ENCODE data around the gene PI4KA. TPM values are rescaled to one million over a fixed set of nuclear protein-coding genes. Genes with fewer than 3 reads are reported as not detected.
"Not testable (repeated sequence)": the region's sequence is repeated elsewhere in the genome, so short reads cannot be mapped to it uniquely, and the experiment has no call there.

The PI4KA gene
- total RNA-seq, 1 donor from 2014 or later, result 20.4 TPM

GRCh38 chr22:20897737-20898136, 39.1 kb upstream of the PI4KA start:
- H3K9me3 ChIP-seq (ENCODE audit: control insufficient read depth in 3 of 3, low read length in 3 of 3); H3K27ac ChIP-seq (ENCODE audit: low read depth, low read length); H3K4me1 ChIP-seq (ENCODE audit: control insufficient read depth in 3 of 3, insufficient read depth in 3 of 3, low read length in 3 of 3); H3K9ac ChIP-seq (ENCODE audit: low read depth in 1 of 3, low read length in 3 of 3); H3K36me3 ChIP-seq (ENCODE audit: control insufficient read depth in 3 of 3, insufficient read depth in 3 of 3, low read length in 3 of 3); H3K4me3 ChIP-seq (ENCODE audit: low read length in 3 of 3); H3K27me3 ChIP-seq (ENCODE audit: control insufficient read depth in 3 of 3, insufficient read depth in 3 of 3, low read length in 3 of 3): not testable (repeated sequence)

GRCh38 chr22:20890975-20891374, 32.4 kb upstream of the PI4KA start:
- no peaks in the 10 kb centered on the region for H3K27me3 ChIP-seq (ENCODE audit: control insufficient read depth in 3 of 3, insufficient read depth in 3 of 3, low read length in 3 of 3)
- no peaks in the 10 kb centered on the region for H3K9me3 ChIP-seq (ENCODE audit: control insufficient read depth in 3 of 3, low read length in 3 of 3)
- no peak overlapping the region for H3K9ac ChIP-seq (ENCODE audit: low read depth in 1 of 3, low read length in 3 of 3)
- peaks cover 19 to 29% (median 27%) of the 10 kb centered on the region in 3 donors for H3K36me3 ChIP-seq (ENCODE audit: control insufficient read depth in 3 of 3, insufficient read depth in 3 of 3, low read length in 3 of 3)
- no peak overlapping the region for H3K27ac ChIP-seq (ENCODE audit: low read depth, low read length)
- H3K4me1 ChIP-seq (ENCODE audit: control insufficient read depth in 3 of 3, insufficient read depth in 3 of 3, low read length in 3 of 3), result no peaks in the 10 kb centered on the region
- H3K4me3 ChIP-seq (ENCODE audit: low read length in 3 of 3), result no peak overlapping the region

- H3K36me3 ChIP-seq (ENCODE audit: control insufficient read depth in 3 of 3, insufficient read depth in 3 of 3, low read length in 3 of 3), result peaks cover 22 to 30% (median 27%) of the 10 kb centered on the region in 3 donors
- H3K9me3 ChIP-seq (ENCODE audit: control insufficient read depth in 3 of 3, low read length in 3 of 3), result no peaks in the 10 kb centered on the region
- H3K4me3 ChIP-seq (ENCODE audit: low read length in 3 of 3), result no peak overlapping the region
Measured at GRCh38 chr22:20889904-20890540, 31.4 kb upstream of the PI4KA start.

GRCh38 chr22:20889025-20889704, 30.6 kb upstream of the PI4KA start:
- Histone ChIP-seq H3K9ac (ENCODE audit: low read depth in 1 of 3, low read length in 3 of 3) (no peak overlapping the region), H3K4me3 (ENCODE audit: low read length in 3 of 3) (no peak overlapping the region), H3K36me3 (ENCODE audit: control insufficient read depth in 3 of 3, insufficient read depth in 3 of 3, low read length in 3 of 3) (peaks cover 25 to 34% (median 31%) of the 10 kb centered on the region in 3 donors), H3K4me1 (ENCODE audit: control insufficient read depth in 3 of 3, insufficient read depth in 3 of 3, low read length in 3 of 3) (peaks cover 2 to 6% (median 5%) of the 10 kb centered on the region in 3 donors), H3K27ac (ENCODE audit: low read depth, low read length) (no peak overlapping the region), H3K9me3 (ENCODE audit: control insufficient read depth in 3 of 3, low read length in 3 of 3) (no peaks in the 10 kb centered on the region), H3K27me3 (ENCODE audit: control insufficient read depth in 3 of 3, insufficient read depth in 3 of 3, low read length in 3 of 3) (no peaks in the 10 kb centered on the region)

More at GRCh38 chr22:20889904-20890540, 31.4 kb upstream of the PI4KA start:
- no peak overlapping the region for H3K9ac ChIP-seq (ENCODE audit: low read depth in 1 of 3, low read length in 3 of 3)
- H3K4me1 ChIP-seq (ENCODE audit: control insufficient read depth in 3 of 3, insufficient read depth in 3 of 3, low read length in 3 of 3), result peaks cover 2 to 6% (median 5%) of the 10 kb centered on the region in 3 donors
- no peak overlapping the region for H3K27ac ChIP-seq (ENCODE audit: low read depth, low read length)
- no peaks in the 10 kb centered on the region for H3K27me3 ChIP-seq (ENCODE audit: control insufficient read depth in 3 of 3, insufficient read depth in 3 of 3, low read length in 3 of 3)

- Histone ChIP-seq H3K27me3 (ENCODE audit: control insufficient read depth in 3 of 3, insufficient read depth in 3 of 3, low read length in 3 of 3) (no peaks in the 10 kb centered on the region), H3K9me3 (ENCODE audit: control insufficient read depth in 3 of 3, low read length in 3 of 3) (no peaks in the 10 kb centered on the region), H3K9ac (ENCODE audit: low read depth in 1 of 3, low read length in 3 of 3) (no peak overlapping the region), H3K4me3 (ENCODE audit: low read length in 3 of 3) (no peak overlapping the region), H3K4me1 (ENCODE audit: control insufficient read depth in 3 of 3, insufficient read depth in 3 of 3, low read length in 3 of 3) (peaks cover 2 to 6% (median 5%) of the 10 kb centered on the region in 3 donors), H3K27ac (ENCODE audit: low read depth, low read length) (no peak overlapping the region), H3K36me3 (ENCODE audit: control insufficient read depth in 3 of 3, insufficient read depth in 3 of 3, low read length in 3 of 3) (peaks cover 36 to 47% (median 43%) of the 10 kb centered on the region in 3 donors)
Measured at GRCh38 chr22:20887375-20887774, 28.8 kb upstream of the PI4KA start.

- H3K4me3 ChIP-seq (ENCODE audit: low read length in 3 of 3), result no peak overlapping the region
- H3K36me3 ChIP-seq (ENCODE audit: control insufficient read depth in 3 of 3, insufficient read depth in 3 of 3, low read length in 3 of 3), result peaks cover 39 to 63% (median 60%) of the 10 kb centered on the region in 3 donors
- H3K9me3 ChIP-seq (ENCODE audit: control insufficient read depth in 3 of 3, low read length in 3 of 3), result no peaks in the 10 kb centered on the region
- peak overlapping the region in 2 of 3 donors; percentile 14 to 71 for H3K9ac ChIP-seq (ENCODE audit: low read depth in 1 of 3, low read length in 3 of 3)
- no peaks in the 10 kb centered on the region for H3K27me3 ChIP-seq (ENCODE audit: control insufficient read depth in 3 of 3, insufficient read depth in 3 of 3, low read length in 3 of 3)
- peaks cover 2 to 6% (median 5%) of the 10 kb centered on the region in 3 donors for H3K4me1 ChIP-seq (ENCODE audit: control insufficient read depth in 3 of 3, insufficient read depth in 3 of 3, low read length in 3 of 3)
- H3K27ac ChIP-seq (ENCODE audit: low read depth, low read length), result peak overlapping the region; percentile 54
Measured at GRCh38 chr22:20885557-20886323, 27.1 kb upstream of the PI4KA start.

- Histone ChIP-seq H3K4me3 (ENCODE audit: low read length in 3 of 3) (no peak overlapping the region), H3K9ac (ENCODE audit: low read depth in 1 of 3, low read length in 3 of 3) (peak overlapping the region in 1 of 3 donors; percentile 71), H3K27me3 (ENCODE audit: control insufficient read depth in 3 of 3, insufficient read depth in 3 of 3, low read length in 3 of 3) (no peaks in the 10 kb centered on the region), H3K9me3 (ENCODE audit: control insufficient read depth in 3 of 3, low read length in 3 of 3) (no peaks in the 10 kb centered on the region), H3K36me3 (ENCODE audit: control insufficient read depth in 3 of 3, insufficient read depth in 3 of 3, low read length in 3 of 3) (peaks cover 39 to 63% (median 62%) of the 10 kb centered on the region in 3 donors), H3K27ac (ENCODE audit: low read depth, low read length) (no peak overlapping the region), H3K4me1 (ENCODE audit: control insufficient read depth in 3 of 3, insufficient read depth in 3 of 3, low read length in 3 of 3) (peaks cover 2 to 6% (median 5%) of the 10 kb centered on the region in 3 donors)
Measured at GRCh38 chr22:20885017-20885556, 26.5 kb upstream of the PI4KA start.

- Histone ChIP-seq H3K9ac (ENCODE audit: low read depth in 1 of 3, low read length in 3 of 3) (no peak overlapping the region), H3K4me3 (ENCODE audit: low read length in 3 of 3) (no peak overlapping the region), H3K27ac (ENCODE audit: low read depth, low read length) (no peak overlapping the region), H3K4me1 (ENCODE audit: control insufficient read depth in 3 of 3, insufficient read depth in 3 of 3, low read length in 3 of 3) (peaks cover 2 to 6% (median 5%) of the 10 kb centered on the region in 3 donors), H3K36me3 (ENCODE audit: control insufficient read depth in 3 of 3, insufficient read depth in 3 of 3, low read length in 3 of 3) (peaks cover 37 to 58% (median 57%) of the 10 kb centered on the region in 3 donors), H3K9me3 (ENCODE audit: control insufficient read depth in 3 of 3, low read length in 3 of 3) (no peaks in the 10 kb centered on the region), H3K27me3 (ENCODE audit: control insufficient read depth in 3 of 3, insufficient read depth in 3 of 3, low read length in 3 of 3) (no peaks in the 10 kb centered on the region)
Measured at GRCh38 chr22:20884454-20884853, 25.8 kb upstream of the PI4KA start.

GRCh38 chr22:20882855-20883254, 24.2 kb upstream of the PI4KA start:
- Histone ChIP-seq H3K9ac (ENCODE audit: low read depth in 1 of 3, low read length in 3 of 3) (no peak overlapping the region), H3K27ac (ENCODE audit: low read depth, low read length) (no peak overlapping the region), H3K4me3 (ENCODE audit: low read length in 3 of 3) (no peak overlapping the region), H3K36me3 (ENCODE audit: control insufficient read depth in 3 of 3, insufficient read depth in 3 of 3, low read length in 3 of 3) (peaks cover 27 to 43% (median 43%) of the 10 kb centered on the region in 3 donors), H3K27me3 (ENCODE audit: control insufficient read depth in 3 of 3, insufficient read depth in 3 of 3, low read length in 3 of 3) (no peaks in the 10 kb centered on the region), H3K9me3 (ENCODE audit: control insufficient read depth in 3 of 3, low read length in 3 of 3) (no peaks in the 10 kb centered on the region), H3K4me1 (ENCODE audit: control insufficient read depth in 3 of 3, insufficient read depth in 3 of 3, low read length in 3 of 3) (peaks cover 2 to 6% (median 5%) of the 10 kb centered on the region in 3 donors)

Measured in skeletal muscle tissue (tissue), 4 donors.